Endodermal cell (in vitro differentiated cells): Measurements from ENCODE around the gene BATF. TPM values are rescaled to one million over a fixed set of nuclear protein-coding genes. Genes with fewer than 3 reads are reported as not detected.

Experiments used
- DNase-seq: peaks from one replicate; pipeline ENCODE4 v3.0.0-alpha.2; 2017
- H3K27ac ChIP-seq: 2 replicates; pipeline ENCODE4 v1.5.1; 2013; ENCODE audit warnings: mild to moderate bottlenecking, low read depth, low read length, moderate library complexity
- H3K27me3 ChIP-seq: 2 replicates; pipeline ENCODE4 v1.6.1; 2013; ENCODE audit warnings: mild to moderate bottlenecking, low read length, moderate library complexity; ENCODE audit not compliant: insufficient read depth, control insufficient read depth, poor library complexity, severe bottlenecking
- H3K36me3 ChIP-seq: 2 replicates; pipeline ENCODE4 v1.7.0; 2013; ENCODE audit warnings: mild to moderate bottlenecking, low read length, moderate library complexity; ENCODE audit not compliant: control insufficient read depth, insufficient read depth
- H3K4me1 ChIP-seq: one replicate; pipeline ENCODE4 v1.7.0; 2013; ENCODE audit warnings: low read length; ENCODE audit not compliant: control insufficient read depth, insufficient read depth
- H3K4me3 ChIP-seq: 2 replicates; pipeline ENCODE4 v1.5.1; 2013; ENCODE audit warnings: mild to moderate bottlenecking, low read length, moderate library complexity
- H3K9ac ChIP-seq: 2 replicates; pipeline ENCODE4 v1.6.1; 2013; ENCODE audit warnings: mild to moderate bottlenecking, low read length, moderate library complexity; ENCODE audit not compliant: poor library complexity, severe bottlenecking; ENCODE audit errors: extremely low read depth
- H3K9me3 ChIP-seq: 2 replicates; pipeline ENCODE4 v1.6.1; 2013; ENCODE audit warnings: mild to moderate bottlenecking, low read length, moderate library complexity; ENCODE audit not compliant: control insufficient read depth
- H3K27ac Mint-ChIP-seq: 2 replicates; pipeline ENCODE4 v1.8.0; 2020; ENCODE audit warnings: mixed read lengths
- H3K27me3 Mint-ChIP-seq: 2 replicates; pipeline ENCODE4 v1.8.0; 2021; ENCODE audit warnings: mild to moderate bottlenecking, mixed read lengths; ENCODE audit not compliant: insufficient read depth
- H3K36me3 Mint-ChIP-seq: 2 replicates; pipeline ENCODE4 v1.8.0; 2020; ENCODE audit warnings: low read depth, mixed read lengths
- H3K4me1 Mint-ChIP-seq: 2 replicates; pipeline ENCODE4 v1.8.0; 2020; ENCODE audit warnings: mixed read lengths
- H3K4me3 Mint-ChIP-seq: 2 replicates; pipeline ENCODE4 v1.8.0; 2020; ENCODE audit warnings: mild to moderate bottlenecking, moderate library complexity, mixed read lengths
- H3K9me3 Mint-ChIP-seq: 2 replicates; pipeline ENCODE4 v1.8.0; 2020; ENCODE audit warnings: mild to moderate bottlenecking, mixed read lengths
- CTCF ChIP-seq: fragments of 200-600 bp; sonication (generic); conservative IDR thresholded peaks from 2 replicates; pipeline ENCODE4 v1.5.0; 2021; ENCODE audit warnings: antibody characterized with exemption, mild to moderate bottlenecking
- WGBS, 2 experiments: methylation state at CpG; one replicate each; pipeline versions ENCODE4 v1.1.5 to v1.1.7; 2013; ENCODE audit warnings: missing lambda C conversion rate in 2 of 2, mixed read lengths in 1 of 2; ENCODE audit not compliant: insufficient coverage in 1 of 2, insufficient read length in 1 of 2; 5-methylcytosine and 5-hydroxymethylcytosine counted together
- total RNA-seq, 2 donors: library from RNA; stranded (reverse); fragmentation: NEBNext Ultra II Directional in 1 of 2; extraction: Animal tissue kit (Norgen Biotek cat#: 25700) in 1 of 2; gene quantifications; 2 replicates in 1 of 2; 3 replicates in 1 of 2; pipeline ENCODE4 v1.2.1, GENCODE V29; 2021

The BATF gene
- total RNA-seq, 2 donors from 2014 or later = not detected

GRCh38 chr14:75484711-75485429 is 37.4 kb upstream of the BATF start:
- no peak for DNase-seq
- TF ChIP-seq CTCF = no peak
- H3K4me3 Mint-ChIP-seq = no peak overlapping the region
- H3K27ac ChIP-seq = no peak overlapping the region
- no peaks in the 10 kb centered on the region for H3K36me3 ChIP-seq
- H3K4me1 ChIP-seq = no peaks in the 10 kb centered on the region
- H3K27ac Mint-ChIP-seq = no peak overlapping the region
- H3K36me3 Mint-ChIP-seq = no peaks in the 10 kb centered on the region
- no peaks in the 10 kb centered on the region for H3K9me3 Mint-ChIP-seq
- H3K4me1 Mint-ChIP-seq = peaks cover 2% of the 10 kb centered on the region
- 84 to 93% methylated on average over 2 to 4 of the region's 4 CpGs for WGBS, 2 experiments
- H3K27me3 ChIP-seq = no peaks in the 10 kb centered on the region
- peaks cover 4% of the 10 kb centered on the region for H3K27me3 Mint-ChIP-seq
- no peak overlapping the region for H3K4me3 ChIP-seq
- H3K9ac ChIP-seq = no peak overlapping the region
- H3K9me3 ChIP-seq = no peaks in the 10 kb centered on the region

- H3K27ac Mint-ChIP-seq = no peak overlapping the region
- WGBS, 2 experiments = 100% methylated on average over 1 of the region's 1 CpG
Measured at GRCh38 chr14:75486318-75486717, 36.0 kb upstream of the BATF start.

GRCh38 chr14:75487155-75487671 is 35.1 kb upstream of the BATF start:
- H3K27ac Mint-ChIP-seq = no peak overlapping the region
- 86 to 91% methylated on average over 5 to 7 of the region's 7 CpGs for WGBS, 2 experiments
- Histone ChIP-seq H3K4me1 (no peaks in the 10 kb centered on the region), H3K27me3 (no peaks in the 10 kb centered on the region), H3K4me3 (no peak overlapping the region), H3K27ac (no peak overlapping the region), H3K9me3 (no peaks in the 10 kb centered on the region), H3K9ac (no peak overlapping the region), H3K36me3 (no peaks in the 10 kb centered on the region)
- no peaks in the 10 kb centered on the region for H3K36me3 Mint-ChIP-seq
- no peaks in the 10 kb centered on the region for H3K4me1 Mint-ChIP-seq
- no peak for TF ChIP-seq CTCF
- no peak for DNase-seq
- peaks cover 4% of the 10 kb centered on the region for H3K27me3 Mint-ChIP-seq
- H3K4me3 Mint-ChIP-seq = no peak overlapping the region
- no peaks in the 10 kb centered on the region for H3K9me3 Mint-ChIP-seq

More at GRCh38 chr14:75486318-75486717, 36.0 kb upstream of the BATF start:
- no peaks in the 10 kb centered on the region for H3K36me3 Mint-ChIP-seq
- no peaks in the 10 kb centered on the region for H3K36me3 ChIP-seq
- H3K9me3 ChIP-seq = no peaks in the 10 kb centered on the region
- no peaks in the 10 kb centered on the region for H3K4me1 ChIP-seq
- TF ChIP-seq CTCF = no peak
- no peak overlapping the region for H3K9ac ChIP-seq
- no peak overlapping the region for H3K27ac ChIP-seq
- peaks cover 4% of the 10 kb centered on the region for H3K27me3 Mint-ChIP-seq
- no peak overlapping the region for H3K4me3 ChIP-seq
- no peak for DNase-seq
- H3K4me3 Mint-ChIP-seq = no peak overlapping the region
- H3K27me3 ChIP-seq = no peaks in the 10 kb centered on the region
- H3K9me3 Mint-ChIP-seq = no peaks in the 10 kb centered on the region
- no peaks in the 10 kb centered on the region for H3K4me1 Mint-ChIP-seq
